ENCODE measurements around the gene FBXW7. TPM values are rescaled to one million over a fixed set of nuclear protein-coding genes. Genes with fewer than 3 reads are reported as not detected.

Gene FBXW7
- polyA plus RNA-seq, 2 of the 4 experiments (the other 2 are of a cell fraction), result 7.2 to 12.5 TPM

DNA sequence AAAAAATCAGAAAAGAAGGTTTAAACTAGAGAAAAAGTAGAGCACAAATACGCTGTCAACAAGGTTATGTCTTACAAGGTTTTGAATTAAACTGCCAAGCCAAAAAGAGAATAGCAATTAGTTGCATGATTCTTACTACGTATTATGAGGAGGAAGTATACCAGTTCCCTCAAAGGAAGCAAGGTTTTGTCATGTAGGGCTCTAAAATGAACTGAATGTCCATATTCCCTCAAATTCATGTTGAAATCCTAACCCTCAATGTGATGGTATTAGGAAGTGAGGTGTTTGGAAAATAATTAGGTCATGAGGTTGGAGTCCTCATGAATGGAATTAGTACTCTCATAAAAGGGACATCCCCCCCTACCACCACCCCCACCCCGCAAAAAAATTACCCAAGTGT, 201.0 kb downstream of the FBXW7 start:
- no peak for TF ChIP-seq MYC (IDR thresholded peaks at IDR 0.05; ENCODE audit: borderline replicate concordance, low read length)
- no peak for TF ChIP-seq EP300 (IDR thresholded peaks at IDR 0.05)
- TF ChIP-seq, protein P1, sequence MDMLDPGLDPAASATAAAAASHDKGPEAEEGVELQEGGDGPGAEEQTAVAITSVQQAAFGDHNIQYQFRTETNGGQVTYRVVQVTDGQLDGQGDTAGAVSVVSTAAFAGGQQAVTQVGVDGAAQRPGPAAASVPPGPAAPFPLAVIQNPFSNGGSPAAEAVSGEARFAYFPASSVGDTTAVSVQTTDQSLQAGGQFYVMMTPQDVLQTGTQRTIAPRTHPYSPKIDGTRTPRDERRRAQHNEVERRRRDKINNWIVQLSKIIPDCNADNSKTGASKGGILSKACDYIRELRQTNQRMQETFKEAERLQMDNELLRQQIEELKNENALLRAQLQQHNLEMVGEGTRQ (IDR thresholded peaks at IDR 0.05), result no peak
- TF ChIP-seq, protein P2, sequence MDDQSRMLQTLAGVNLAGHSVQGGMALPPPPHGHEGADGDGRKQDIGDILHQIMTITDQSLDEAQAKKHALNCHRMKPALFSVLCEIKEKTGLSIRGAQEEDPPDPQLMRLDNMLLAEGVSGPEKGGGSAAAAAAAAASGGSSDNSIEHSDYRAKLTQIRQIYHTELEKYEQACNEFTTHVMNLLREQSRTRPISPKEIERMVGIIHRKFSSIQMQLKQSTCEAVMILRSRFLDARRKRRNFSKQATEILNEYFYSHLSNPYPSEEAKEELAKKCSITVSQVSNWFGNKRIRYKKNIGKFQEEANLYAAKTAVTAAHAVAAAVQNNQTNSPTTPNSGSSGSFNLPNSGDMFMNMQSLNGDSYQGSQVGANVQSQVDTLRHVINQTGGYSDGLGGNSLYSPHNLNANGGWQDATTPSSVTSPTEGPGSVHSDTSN (IDR thresholded peaks at IDR 0.05), result no peak
- TF ChIP-seq, protein P3, sequence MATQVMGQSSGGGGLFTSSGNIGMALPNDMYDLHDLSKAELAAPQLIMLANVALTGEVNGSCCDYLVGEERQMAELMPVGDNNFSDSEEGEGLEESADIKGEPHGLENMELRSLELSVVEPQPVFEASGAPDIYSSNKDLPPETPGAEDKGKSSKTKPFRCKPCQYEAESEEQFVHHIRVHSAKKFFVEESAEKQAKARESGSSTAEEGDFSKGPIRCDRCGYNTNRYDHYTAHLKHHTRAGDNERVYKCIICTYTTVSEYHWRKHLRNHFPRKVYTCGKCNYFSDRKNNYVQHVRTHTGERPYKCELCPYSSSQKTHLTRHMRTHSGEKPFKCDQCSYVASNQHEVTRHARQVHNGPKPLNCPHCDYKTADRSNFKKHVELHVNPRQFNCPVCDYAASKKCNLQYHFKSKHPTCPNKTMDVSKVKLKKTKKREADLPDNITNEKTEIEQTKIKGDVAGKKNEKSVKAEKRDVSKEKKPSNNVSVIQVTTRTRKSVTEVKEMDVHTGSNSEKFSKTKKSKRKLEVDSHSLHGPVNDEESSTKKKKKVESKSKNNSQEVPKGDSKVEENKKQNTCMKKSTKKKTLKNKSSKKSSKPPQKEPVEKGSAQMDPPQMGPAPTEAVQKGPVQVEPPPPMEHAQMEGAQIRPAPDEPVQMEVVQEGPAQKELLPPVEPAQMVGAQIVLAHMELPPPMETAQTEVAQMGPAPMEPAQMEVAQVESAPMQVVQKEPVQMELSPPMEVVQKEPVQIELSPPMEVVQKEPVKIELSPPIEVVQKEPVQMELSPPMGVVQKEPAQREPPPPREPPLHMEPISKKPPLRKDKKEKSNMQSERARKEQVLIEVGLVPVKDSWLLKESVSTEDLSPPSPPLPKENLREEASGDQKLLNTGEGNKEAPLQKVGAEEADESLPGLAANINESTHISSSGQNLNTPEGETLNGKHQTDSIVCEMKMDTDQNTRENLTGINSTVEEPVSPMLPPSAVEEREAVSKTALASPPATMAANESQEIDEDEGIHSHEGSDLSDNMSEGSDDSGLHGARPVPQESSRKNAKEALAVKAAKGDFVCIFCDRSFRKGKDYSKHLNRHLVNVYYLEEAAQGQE (IDR thresholded peaks at IDR 0.05), result no peak
- no peak for TF ChIP-seq RAD21 (conservative IDR thresholded peaks at IDR 0.05 in 1 of 2, IDR thresholded peaks at IDR 0.05 in 1 of 2)
- no peak for TF ChIP-seq TP53 (CRISPR knock-in tag; IDR thresholded peaks at IDR 0.05)
- no peak for TF ChIP-seq CBX2 (IDR thresholded peaks at IDR 0.05; ENCODE audit: borderline replicate concordance, low read depth)
- TF ChIP-seq HOXB13 (CRISPR knock-in tag; IDR thresholded peaks at IDR 0.05; ENCODE audit: low read depth), result no peak
- no peak for TF ChIP-seq RFX5 (IDR thresholded peaks at IDR 0.05)
- TF ChIP-seq, protein P4, sequence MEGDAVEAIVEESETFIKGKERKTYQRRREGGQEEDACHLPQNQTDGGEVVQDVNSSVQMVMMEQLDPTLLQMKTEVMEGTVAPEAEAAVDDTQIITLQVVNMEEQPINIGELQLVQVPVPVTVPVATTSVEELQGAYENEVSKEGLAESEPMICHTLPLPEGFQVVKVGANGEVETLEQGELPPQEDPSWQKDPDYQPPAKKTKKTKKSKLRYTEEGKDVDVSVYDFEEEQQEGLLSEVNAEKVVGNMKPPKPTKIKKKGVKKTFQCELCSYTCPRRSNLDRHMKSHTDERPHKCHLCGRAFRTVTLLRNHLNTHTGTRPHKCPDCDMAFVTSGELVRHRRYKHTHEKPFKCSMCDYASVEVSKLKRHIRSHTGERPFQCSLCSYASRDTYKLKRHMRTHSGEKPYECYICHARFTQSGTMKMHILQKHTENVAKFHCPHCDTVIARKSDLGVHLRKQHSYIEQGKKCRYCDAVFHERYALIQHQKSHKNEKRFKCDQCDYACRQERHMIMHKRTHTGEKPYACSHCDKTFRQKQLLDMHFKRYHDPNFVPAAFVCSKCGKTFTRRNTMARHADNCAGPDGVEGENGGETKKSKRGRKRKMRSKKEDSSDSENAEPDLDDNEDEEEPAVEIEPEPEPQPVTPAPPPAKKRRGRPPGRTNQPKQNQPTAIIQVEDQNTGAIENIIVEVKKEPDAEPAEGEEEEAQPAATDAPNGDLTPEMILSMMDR (IDR thresholded peaks at IDR 0.05), result no peak
- no peak for TF ChIP-seq EHMT2 (IDR thresholded peaks at IDR 0.05; ENCODE audit: low read depth)
- no peak for TF ChIP-seq FOSB (CRISPR knock-in tag; IDR thresholded peaks at IDR 0.05)
- TF ChIP-seq PHF8 (IDR thresholded peaks at IDR 0.05; ENCODE audit: borderline replicate concordance, low read depth), result no peak
- WGBS (ENCODE audit: missing lambda C conversion rate), result 58% methylated on average over 3 of the region's 3 CpGs
- Histone ChIP-seq H3K4me1 (no peaks in the 10 kb centered on the region), H3K9me3 (no peaks in the 10 kb centered on the region), H3K27ac (no peak overlapping the region), H3K4me2 (no peak overlapping the region), H3K4me3 (no peak overlapping the region)
- no peak for DNase-seq (ENCODE audit: low read depth in 1 of 2, low spot score in 1 of 2)
- ChIA-PET CTCF (no interaction called here), POLR2A (no interaction called here)
- ATAC-seq, result no peak
- FAIRE-seq, result no peak

DNA sequence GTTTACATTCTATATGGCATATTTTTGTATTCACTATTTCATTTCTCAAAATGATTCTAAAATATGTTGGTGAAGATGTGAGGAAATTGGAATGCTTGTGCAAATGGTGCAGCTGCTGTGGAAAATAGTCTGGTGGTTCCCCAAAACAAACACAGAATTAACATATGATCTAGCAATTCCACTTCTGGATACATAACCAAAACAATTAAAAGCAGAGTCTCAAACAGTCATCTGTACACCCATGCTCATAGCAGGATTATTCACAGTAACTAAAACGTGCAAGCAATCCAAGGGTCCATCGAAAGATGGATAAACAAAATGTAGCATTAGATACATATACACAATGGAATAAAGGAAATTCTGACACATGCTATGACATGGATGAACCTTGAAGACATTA, 204.8 kb downstream of the FBXW7 start:
- CTCF ChIA-PET, result no interaction called here
- H3K27ac ChIP-seq, result no peak overlapping the region
- H3K9me3 ChIP-seq, result no peaks in the 10 kb centered on the region
- no peak overlapping the region for H3K4me2 ChIP-seq
- FAIRE-seq (no peak), DNase-seq (ENCODE audit: low read depth in 1 of 2, low spot score in 1 of 2) (no peak), ATAC-seq (no peak)
- peaks cover 30% of the 10 kb centered on the region for H3K4me1 ChIP-seq
- no peak overlapping the region for H3K4me3 ChIP-seq
- POLR2A ChIA-PET, result no interaction called here
- TF ChIP-seq HOXA7 (CRISPR knock-in tag; IDR thresholded peaks at IDR 0.05) (no peak), ZNF302 (CRISPR knock-in tag; IDR thresholded peaks at IDR 0.05) (no peak), EP300 (IDR thresholded peaks at IDR 0.05) (no peak), KDM5A (IDR thresholded peaks at IDR 0.05) (no peak), RCOR1 (IDR thresholded peaks at IDR 0.05; ENCODE audit: low read depth, low read length) (no peak), ESRRA (IDR thresholded peaks at IDR 0.05; ENCODE audit: borderline replicate concordance, low read length) (no peak), MAFK (IDR thresholded peaks at IDR 0.05; ENCODE audit: partially characterized antibody) (no peak), POLR2A (IDR thresholded peaks at IDR 0.05; ENCODE audit: low read length) (no peak), CBX2 (IDR thresholded peaks at IDR 0.05; ENCODE audit: borderline replicate concordance, low read depth) (no peak), GATA3 (IDR thresholded peaks at IDR 0.05; ENCODE audit: borderline replicate concordance) (no peak), TFCP2L1 (CRISPR knock-in tag; IDR thresholded peaks at IDR 0.05) (no peak), HOXB13 (CRISPR knock-in tag; IDR thresholded peaks at IDR 0.05; ENCODE audit: low read depth) (no peak), JUN (IDR thresholded peaks at IDR 0.05) (no peak), ZFP36 (IDR thresholded peaks at IDR 0.05; ENCODE audit: borderline replicate concordance, partially characterized antibody) (no peak), EHF (CRISPR knock-in tag; IDR thresholded peaks at IDR 0.05) (no peak), FOXS1 (CRISPR knock-in tag; IDR thresholded peaks at IDR 0.05) (no peak), MAZ (IDR thresholded peaks at IDR 0.05; ENCODE audit: borderline replicate concordance, low read depth, low read length) (no peak)
- TF ChIP-seq, protein P4 (IDR thresholded peaks at IDR 0.05), result no peak
- TF ChIP-seq, protein P1 (IDR thresholded peaks at IDR 0.05), result no peak
- 94% methylated on average over 2 of the region's 2 CpGs for WGBS (ENCODE audit: missing lambda C conversion rate)

Measured in A549 (cell line).